Thoracic aorta (tissue), 2 donors: Measurements from ENCODE around the gene HPCAL1. TPM values are rescaled to one million over a fixed set of nuclear protein-coding genes. Genes with fewer than 3 reads are reported as not detected.

Source experiments
- ATAC-seq: fragments of 150-250 bp; one replicate; pipeline ENCODE4 v1.8.0; 2017; ENCODE audit warnings: low read depth; ENCODE audit not compliant: insufficient number of reproducible peaks, low FRiP score
- DNase-seq: peaks from one replicate; pipeline ENCODE4 v3.0.0-alpha.2; 2020; ENCODE audit warnings: low spot score
- H3K27ac ChIP-seq, 2 donors: fragments of 200-600 bp; sonication (generic); 1 replicate in 1 of 2; 2 replicates in 1 of 2; pipeline ENCODE4 v1.5.1; 2016; ENCODE audit warnings: mild to moderate bottlenecking in 2 of 2, moderate library complexity in 2 of 2
- H3K27me3 ChIP-seq: fragments of 200-600 bp; sonication (generic); replicated peaks from 2 replicates; pipeline ENCODE4 v1.6.0; 2016; ENCODE audit warnings: mild to moderate bottlenecking; ENCODE audit not compliant: insufficient read depth
- H3K36me3 ChIP-seq: fragments of 200-600 bp; sonication (generic); one replicate; pipeline ENCODE4 v1.5.1; 2016
- H3K4me1 ChIP-seq, 2 donors: fragments of 200-600 bp; sonication (generic); 1 replicate in 1 of 2; 2 replicates in 1 of 2; pipeline versions ENCODE4 v1.5.1 to v1.6.0; 2016; ENCODE audit warnings: low read depth in 2 of 2, mild to moderate bottlenecking in 1 of 2; ENCODE audit not compliant: control insufficient read depth in 1 of 2
- H3K4me3 ChIP-seq: fragments of 200-600 bp; sonication (generic); 2 replicates; pipeline ENCODE4 v1.5.1; 2016; ENCODE audit warnings: mild to moderate bottlenecking
- H3K9me3 ChIP-seq: fragments of 200-600 bp; sonication (generic); 2 replicates; pipeline ENCODE4 v1.5.1; 2016
- CTCF ChIP-seq: fragments of 200-600 bp; sonication (generic); IDR thresholded peaks from one replicate; pipeline ENCODE4 v1.5.1; 2019; ENCODE audit warnings: antibody characterized with exemption
- total RNA-seq, 2 donors: library from RNA; depleted of rRNA; stranded (reverse); fragments of >200 nt; gene quantifications; one replicate each; pipeline versions ENCODE4 v1.1.0 to v1.2.3, GENCODE V29; 2016

HPCAL1 gene
- total RNA-seq, 2 donors from 2014 or later: 34.6 to 50.2 TPM

GRCh38 chr2:10400978-10401951, 98.6 kb downstream of the HPCAL1 start:
- ATAC-seq: no peak

GRCh38 chr2:10402062-10402585, 99.4 kb downstream of the HPCAL1 start:
- no peak overlapping the region for H3K4me3 ChIP-seq
- H3K27me3 ChIP-seq: no peaks in the 10 kb centered on the region
- no peak for TF ChIP-seq CTCF
- DNase-seq (no peak), ATAC-seq (no peak)
- H3K27ac ChIP-seq: no peak overlapping the region
- no peaks in the 10 kb centered on the region for H3K9me3 ChIP-seq
- peaks cover 26 to 44% of the 10 kb centered on the region in 2 donors for H3K4me1 ChIP-seq
- no peaks in the 10 kb centered on the region for H3K36me3 ChIP-seq

More at GRCh38 chr2:10400978-10401951, 98.6 kb downstream of the HPCAL1 start:
- no peak for TF ChIP-seq CTCF
- Histone ChIP-seq H3K9me3 (no peaks in the 10 kb centered on the region), H3K4me1 (peaks cover 19 to 35% of the 10 kb centered on the region in 2 donors), H3K36me3 (no peaks in the 10 kb centered on the region), H3K27ac (no peak overlapping the region), H3K4me3 (no peak overlapping the region), H3K27me3 (no peaks in the 10 kb centered on the region)
- DNase-seq: no peak

- H3K27ac ChIP-seq: no peak overlapping the region
- DNase-seq (no peak), ATAC-seq (no peak)
- no peak for TF ChIP-seq CTCF
- peaks cover 27 to 50% of the 10 kb centered on the region in 2 donors for H3K4me1 ChIP-seq
- H3K4me3 ChIP-seq: no peak overlapping the region
- H3K9me3 ChIP-seq: no peaks in the 10 kb centered on the region
- no peaks in the 10 kb centered on the region for H3K36me3 ChIP-seq
- no peaks in the 10 kb centered on the region for H3K27me3 ChIP-seq
Observed at GRCh38 chr2:10402653-10403215, 100.0 kb downstream of the HPCAL1 start.

GRCh38 chr2:10404324-10405143, 101.8 kb downstream of the HPCAL1 start:
- peak overlapping the region; percentile 89 to 93 for H3K27ac ChIP-seq
- TF ChIP-seq CTCF: no peak
- ATAC-seq (no peak), DNase-seq (peak; percentile 25)
- no peaks in the 10 kb centered on the region for H3K36me3 ChIP-seq
- peak overlapping the region; percentile 60 for H3K4me3 ChIP-seq
- no peaks in the 10 kb centered on the region for H3K9me3 ChIP-seq
- peaks cover 43 to 63% of the 10 kb centered on the region in 2 donors for H3K4me1 ChIP-seq
- H3K27me3 ChIP-seq: no peaks in the 10 kb centered on the region
